ENCODE measurements around the gene FBXO27.

DNA sequence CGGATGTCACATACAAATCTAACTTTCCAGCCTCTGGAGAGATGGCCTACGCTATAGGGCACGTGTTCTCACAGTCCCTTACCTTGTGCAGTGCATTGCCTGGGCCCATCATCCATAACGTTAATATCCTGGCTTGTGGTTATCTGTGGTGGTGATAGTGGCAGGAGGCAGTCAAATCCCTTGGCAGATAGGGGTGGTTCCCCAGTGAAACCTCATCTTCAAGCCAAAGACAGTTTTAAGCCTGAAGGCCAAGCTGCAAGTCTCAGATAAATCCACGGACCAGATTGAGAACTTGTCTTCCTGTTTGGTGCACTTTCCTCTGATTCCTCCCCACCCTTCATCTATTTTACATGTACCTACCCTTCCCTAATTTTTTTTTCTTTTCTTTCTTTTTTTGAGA is 52.5 kb downstream of the FBXO27 start:
- TF ChIP-seq, protein P1, sequence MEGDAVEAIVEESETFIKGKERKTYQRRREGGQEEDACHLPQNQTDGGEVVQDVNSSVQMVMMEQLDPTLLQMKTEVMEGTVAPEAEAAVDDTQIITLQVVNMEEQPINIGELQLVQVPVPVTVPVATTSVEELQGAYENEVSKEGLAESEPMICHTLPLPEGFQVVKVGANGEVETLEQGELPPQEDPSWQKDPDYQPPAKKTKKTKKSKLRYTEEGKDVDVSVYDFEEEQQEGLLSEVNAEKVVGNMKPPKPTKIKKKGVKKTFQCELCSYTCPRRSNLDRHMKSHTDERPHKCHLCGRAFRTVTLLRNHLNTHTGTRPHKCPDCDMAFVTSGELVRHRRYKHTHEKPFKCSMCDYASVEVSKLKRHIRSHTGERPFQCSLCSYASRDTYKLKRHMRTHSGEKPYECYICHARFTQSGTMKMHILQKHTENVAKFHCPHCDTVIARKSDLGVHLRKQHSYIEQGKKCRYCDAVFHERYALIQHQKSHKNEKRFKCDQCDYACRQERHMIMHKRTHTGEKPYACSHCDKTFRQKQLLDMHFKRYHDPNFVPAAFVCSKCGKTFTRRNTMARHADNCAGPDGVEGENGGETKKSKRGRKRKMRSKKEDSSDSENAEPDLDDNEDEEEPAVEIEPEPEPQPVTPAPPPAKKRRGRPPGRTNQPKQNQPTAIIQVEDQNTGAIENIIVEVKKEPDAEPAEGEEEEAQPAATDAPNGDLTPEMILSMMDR (IDR thresholded peaks at IDR 0.05; ENCODE audit: poor library complexity, severe bottlenecking), result no peak
- no peak for TF ChIP-seq EP300 (conservative IDR thresholded peaks at IDR 0.05; ENCODE audit: poor library complexity, severe bottlenecking)
- TF ChIP-seq TAF1 (IDR thresholded peaks at IDR 0.05; ENCODE audit: low read depth), result no peak
- TF ChIP-seq, protein P2, sequence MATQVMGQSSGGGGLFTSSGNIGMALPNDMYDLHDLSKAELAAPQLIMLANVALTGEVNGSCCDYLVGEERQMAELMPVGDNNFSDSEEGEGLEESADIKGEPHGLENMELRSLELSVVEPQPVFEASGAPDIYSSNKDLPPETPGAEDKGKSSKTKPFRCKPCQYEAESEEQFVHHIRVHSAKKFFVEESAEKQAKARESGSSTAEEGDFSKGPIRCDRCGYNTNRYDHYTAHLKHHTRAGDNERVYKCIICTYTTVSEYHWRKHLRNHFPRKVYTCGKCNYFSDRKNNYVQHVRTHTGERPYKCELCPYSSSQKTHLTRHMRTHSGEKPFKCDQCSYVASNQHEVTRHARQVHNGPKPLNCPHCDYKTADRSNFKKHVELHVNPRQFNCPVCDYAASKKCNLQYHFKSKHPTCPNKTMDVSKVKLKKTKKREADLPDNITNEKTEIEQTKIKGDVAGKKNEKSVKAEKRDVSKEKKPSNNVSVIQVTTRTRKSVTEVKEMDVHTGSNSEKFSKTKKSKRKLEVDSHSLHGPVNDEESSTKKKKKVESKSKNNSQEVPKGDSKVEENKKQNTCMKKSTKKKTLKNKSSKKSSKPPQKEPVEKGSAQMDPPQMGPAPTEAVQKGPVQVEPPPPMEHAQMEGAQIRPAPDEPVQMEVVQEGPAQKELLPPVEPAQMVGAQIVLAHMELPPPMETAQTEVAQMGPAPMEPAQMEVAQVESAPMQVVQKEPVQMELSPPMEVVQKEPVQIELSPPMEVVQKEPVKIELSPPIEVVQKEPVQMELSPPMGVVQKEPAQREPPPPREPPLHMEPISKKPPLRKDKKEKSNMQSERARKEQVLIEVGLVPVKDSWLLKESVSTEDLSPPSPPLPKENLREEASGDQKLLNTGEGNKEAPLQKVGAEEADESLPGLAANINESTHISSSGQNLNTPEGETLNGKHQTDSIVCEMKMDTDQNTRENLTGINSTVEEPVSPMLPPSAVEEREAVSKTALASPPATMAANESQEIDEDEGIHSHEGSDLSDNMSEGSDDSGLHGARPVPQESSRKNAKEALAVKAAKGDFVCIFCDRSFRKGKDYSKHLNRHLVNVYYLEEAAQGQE (IDR thresholded peaks at IDR 0.05; ENCODE audit: borderline replicate concordance), result no peak
- no peak for TF ChIP-seq POLR2AphosphoS5 (IDR thresholded peaks at IDR 0.05)
- TF ChIP-seq SMC3 (conservative IDR thresholded peaks at IDR 0.05; ENCODE audit: poor library complexity), result no peak

Measured in neural cell (in vitro differentiated cells).